Stimulated activated CD8-positive, alpha-beta memory T cell treated with anti-CD3 and anti-CD28 coated beads, Interleukin-12 subunit alpha, Interleukin-12 subunit beta, amount 100 ng/mL, for 4 hours (primary cell): ENCODE results near the gene CELA3B.
"Not testable (repeated sequence)": the region's sequence is repeated elsewhere in the genome, so short reads cannot be mapped to it uniquely, and the experiment has no call there.

Experiments used
- DNase-seq: peaks from one replicate; pipeline ENCODE4 v3.0.0-alpha.2; 2020; ENCODE audit warnings: low read depth

The CELA3B gene

GRCh38 chr1:21976703-21977239, at the start of gene CELA3B:
CELA3B (plus strand) TSS chr1:21977022; CDS start chr1:21977040, 18 bp downstream.
- not testable (repeated sequence) for DNase-seq

DNA sequence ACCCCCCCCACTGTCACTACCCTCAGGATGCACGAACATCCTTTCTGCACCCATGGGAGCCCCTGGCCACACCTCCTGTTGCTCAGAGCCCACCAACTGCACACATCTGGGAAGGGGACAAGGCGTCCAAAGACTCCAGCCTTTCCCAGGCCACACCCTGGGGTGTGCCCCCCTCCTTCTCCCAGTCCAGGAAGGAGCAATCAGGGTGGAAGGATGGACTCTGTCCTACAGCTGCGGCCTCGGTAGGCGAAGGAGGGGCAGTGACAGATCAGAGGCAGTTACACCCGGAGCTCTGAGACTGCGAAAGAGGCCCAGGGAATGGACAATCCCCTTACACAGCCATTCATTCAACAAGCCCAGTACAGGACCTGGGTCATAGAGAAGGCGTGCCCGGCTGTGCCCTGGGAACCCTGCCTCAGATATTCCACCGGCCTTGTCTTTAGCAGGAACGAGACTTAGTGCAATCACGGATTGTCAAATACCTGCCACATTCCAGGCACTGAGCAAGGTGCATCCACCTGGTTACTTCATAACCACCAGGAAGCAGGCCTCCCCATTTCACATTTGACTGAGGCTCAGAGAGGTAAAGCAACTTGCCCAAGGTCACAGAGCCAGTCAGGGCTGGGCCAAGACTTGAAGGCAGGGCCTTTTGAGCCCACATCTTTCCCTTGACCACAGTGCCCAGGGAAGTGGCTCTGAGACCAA, 49.1 kb upstream of the CELA3B start:
- no peak for DNase-seq

DNA sequence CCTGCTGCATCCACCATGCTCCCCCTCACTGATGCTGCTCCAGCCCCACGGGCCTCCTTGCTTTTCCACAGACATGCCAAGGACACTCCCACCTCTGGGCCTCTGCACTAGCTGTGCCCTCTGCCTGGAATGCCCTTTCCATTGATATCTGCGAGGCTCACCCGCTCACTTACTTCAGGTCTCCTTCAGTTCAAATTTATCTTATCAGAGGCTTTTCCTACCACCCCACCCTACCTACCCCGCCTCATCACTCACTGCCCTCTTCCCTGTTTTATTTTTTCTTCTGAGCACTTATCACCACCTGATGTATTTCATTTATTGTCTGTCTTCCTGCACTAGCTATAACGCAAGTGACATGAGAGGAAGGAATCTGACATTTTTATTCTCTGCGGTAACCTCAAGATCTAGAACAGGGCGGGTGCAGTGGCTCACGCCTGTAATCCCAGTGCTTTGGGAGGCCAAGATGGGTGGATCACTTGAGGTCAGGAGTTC, 46.7 kb upstream of the CELA3B start:
- no peak for DNase-seq

DNA sequence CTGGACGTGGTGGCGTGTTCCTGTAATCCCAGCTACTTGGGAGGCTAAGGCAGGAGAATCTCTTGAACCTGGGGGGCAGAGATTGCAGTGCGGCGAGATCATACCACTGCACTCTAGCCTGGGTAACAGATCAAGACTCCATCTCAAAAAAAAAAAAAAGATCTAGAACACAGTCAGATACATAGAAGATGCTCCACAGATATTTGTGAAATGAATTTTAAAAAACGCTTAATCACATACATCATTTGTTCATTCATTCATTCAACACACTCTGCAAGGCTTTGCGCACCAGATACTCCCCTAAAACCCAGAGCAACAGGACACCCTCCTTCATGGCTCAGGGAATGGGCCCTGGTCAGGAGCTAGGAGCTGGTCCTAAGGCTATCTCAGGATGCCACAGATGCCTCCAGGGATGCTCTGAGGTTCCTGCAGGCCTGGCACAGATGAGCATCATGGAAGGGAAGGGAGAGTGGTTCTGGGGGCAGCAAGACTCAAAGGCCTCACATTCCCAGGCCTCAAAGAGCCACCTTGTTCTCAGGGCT, 46.1 kb upstream of the CELA3B start:
- DNase-seq = no peak

DNA sequence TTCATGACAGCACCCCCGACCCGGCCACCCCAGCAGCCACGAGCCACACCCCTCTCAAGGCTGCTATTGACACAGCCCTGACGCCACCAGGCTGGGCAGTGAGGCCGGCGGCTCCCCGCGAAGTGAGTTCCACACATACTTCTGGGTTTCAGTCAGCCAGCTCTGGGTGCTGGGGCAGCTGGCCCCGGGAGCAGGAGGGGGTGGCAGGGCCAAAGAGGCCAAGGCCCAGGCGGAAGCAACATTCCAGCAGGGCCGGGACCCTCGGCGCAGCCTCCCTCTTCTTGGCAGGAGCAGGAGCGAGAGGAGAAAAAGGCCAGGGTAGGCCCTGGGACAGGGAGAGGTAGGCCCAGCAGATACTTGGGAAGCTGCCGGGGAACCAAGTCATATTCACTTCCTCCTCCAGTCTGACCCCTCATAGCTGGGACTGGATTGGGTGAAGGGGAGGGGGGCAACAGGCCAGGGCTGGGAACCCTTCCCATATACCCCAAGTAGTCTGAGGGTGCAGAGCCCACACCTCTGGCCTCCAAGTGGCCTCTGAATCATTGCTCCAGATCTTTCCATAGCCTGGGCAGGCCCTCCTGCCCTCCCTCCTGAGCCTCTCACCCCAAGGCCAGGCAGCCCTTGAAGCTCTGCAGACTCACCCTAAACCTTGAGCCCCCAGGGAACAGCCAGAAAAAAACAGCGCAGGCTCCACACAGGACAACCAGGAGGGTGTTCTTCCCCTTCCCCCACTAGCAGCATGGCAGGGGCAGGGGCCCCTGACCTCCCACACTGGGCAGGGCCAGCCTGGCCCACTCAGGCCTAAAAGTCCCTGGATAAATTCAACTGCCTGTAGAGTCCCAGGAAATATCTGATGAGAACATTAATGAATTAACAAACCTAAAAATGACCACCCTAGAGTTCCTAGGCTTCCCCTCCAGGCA, 45.4 kb upstream of the CELA3B start:
- no peak for DNase-seq

GRCh38 chr1:21932127-21932526, 44.7 kb upstream of the CELA3B start:
- DNase-seq = no peak

GRCh38 chr1:21933397-21934248, 43.2 kb upstream of the CELA3B start:
- no peak for DNase-seq

GRCh38 chr1:21935393-21935804, 41.4 kb upstream of the CELA3B start:
- no peak for DNase-seq

DNA sequence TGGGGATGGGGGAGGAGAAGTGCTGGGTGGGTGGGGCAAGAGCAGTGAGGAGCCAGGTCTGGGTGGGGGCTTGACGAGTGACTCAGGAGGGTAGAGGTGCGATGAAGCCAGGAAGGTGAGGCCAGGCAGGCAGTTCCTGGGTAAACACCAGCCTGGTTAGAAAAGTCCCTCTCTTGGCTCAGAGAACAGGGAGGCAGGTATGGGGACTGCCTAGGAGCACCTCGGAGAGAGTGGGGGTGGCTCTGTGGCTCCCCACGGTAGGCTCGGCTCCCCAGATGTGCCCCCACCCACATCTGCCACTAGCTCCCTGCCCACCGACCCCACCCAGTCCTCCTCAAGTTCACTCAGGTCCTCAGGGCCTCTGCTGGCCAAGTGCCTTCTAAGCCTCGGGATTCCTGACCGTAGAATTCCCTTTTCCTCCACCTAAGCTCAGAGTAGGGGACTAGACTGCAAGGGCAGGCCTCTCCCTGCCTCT, 40.9 kb upstream of the CELA3B start:
- DNase-seq = no peak

DNA sequence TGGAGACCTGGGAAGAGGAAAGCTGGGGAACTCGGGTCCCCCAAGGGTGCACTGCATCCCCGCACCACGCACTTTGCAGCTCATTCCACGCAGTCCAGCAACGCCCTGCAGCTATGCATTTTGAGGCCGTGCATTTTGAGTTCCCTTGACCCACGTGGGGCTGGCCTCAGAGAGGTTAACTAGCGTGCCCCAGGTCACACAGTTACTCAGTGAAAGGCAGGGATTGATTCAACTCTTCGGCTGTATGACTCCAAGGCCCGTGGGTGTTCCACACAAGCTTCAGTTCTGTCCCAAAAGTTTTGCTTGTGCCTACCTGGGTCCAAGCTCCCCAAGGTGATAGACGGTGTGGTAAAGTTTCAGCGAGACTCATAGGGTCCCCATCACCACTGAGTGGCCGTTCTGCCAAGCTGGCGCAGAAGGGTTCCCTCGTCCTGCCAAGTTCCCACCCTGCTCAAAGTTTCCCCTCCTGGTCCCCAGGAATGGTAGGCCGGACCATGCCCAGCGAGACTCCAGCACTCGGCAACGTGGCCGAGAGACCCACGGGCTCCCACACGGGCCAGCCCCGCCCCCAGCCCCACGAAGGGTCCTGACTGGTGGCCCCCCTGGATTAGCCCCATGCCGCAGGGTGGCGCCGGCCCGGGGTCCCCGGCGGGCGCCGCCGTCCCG, 40.3 kb upstream of the CELA3B start:
- DNase-seq = no peak

GRCh38 chr1:21937034-21937371, 39.8 kb upstream of the CELA3B start, which contains the start of gene HSPG2:
HSPG2 (minus strand) TSS chr1:21937310; CDS start chr1:21937217, 93 bp downstream.
- no peak for DNase-seq

DNA sequence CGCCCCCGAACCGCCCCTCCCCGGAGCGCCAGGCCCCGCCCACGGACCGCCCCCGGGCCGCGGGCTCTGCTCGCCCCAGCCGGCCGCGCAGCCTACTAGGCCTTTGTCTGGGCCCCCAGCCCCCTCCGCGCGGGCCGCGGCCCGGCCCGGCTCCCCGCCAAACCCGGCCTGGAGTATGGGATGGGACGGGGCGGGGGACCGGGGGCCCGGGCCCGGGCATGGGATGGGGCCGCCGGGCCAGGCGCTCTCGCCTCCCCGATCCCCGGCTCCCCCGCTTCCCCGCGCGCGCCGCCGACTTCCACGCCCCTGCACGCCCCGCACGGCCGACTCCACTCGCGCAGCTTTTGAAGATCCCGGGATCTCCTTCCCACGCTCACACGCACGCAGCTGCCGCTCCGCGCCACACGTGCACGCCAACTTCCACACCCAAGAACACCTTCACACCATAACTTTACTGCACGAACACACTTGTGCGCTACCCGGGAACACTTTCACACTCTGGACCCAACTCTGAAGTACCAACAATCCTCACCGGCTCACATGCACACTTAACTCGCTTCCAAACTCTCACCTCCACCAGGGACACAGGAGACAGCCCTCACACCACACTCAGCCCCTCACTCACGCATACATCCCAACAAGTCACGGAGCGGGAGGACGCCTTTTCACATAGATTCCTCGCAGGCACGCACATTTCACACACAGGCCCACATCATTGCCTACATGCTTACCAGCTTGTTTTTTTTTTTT, 39.3 kb upstream of the CELA3B start:
- DNase-seq = peak; percentile 54

- DNase-seq = no peak
These were observed 37.9 kb upstream of the CELA3B start for GRCh38 chr1:21938732-21939538.

DNA sequence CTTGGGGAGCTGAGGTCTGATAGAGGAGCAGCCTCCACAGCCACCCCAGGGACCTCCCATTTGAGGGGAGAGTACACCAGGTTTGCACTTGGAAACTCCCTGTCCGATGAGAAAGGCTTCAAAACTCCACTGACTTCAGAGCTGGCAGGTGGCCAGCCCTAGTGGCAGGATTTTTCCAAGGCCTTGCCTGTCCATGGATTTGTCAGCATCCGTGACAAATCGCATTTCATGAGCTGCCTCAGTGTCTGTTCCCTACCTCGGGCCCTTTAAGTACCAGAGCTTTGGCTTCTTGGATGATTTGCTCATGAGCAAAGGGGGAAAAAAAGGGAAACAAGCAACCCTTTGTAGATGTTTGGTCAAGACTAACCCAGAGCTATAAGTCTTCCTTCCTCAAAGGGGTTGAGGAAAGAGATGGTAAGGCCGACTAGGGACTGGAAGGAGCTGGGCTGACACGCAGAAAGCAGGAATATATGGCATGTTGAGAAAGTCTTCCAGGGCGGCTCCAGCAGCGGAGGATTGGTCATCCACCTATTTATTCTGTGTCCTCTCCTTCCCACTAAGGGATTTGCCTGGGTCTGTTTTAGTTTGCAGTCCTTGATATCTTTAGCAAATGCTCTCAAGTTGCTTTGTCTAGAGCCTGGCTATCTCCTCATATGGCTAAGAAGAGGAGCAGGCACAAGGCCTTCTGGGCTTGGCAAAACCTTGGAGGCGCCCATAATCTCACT, 37.0 kb upstream of the CELA3B start:
- no peak for DNase-seq

DNA sequence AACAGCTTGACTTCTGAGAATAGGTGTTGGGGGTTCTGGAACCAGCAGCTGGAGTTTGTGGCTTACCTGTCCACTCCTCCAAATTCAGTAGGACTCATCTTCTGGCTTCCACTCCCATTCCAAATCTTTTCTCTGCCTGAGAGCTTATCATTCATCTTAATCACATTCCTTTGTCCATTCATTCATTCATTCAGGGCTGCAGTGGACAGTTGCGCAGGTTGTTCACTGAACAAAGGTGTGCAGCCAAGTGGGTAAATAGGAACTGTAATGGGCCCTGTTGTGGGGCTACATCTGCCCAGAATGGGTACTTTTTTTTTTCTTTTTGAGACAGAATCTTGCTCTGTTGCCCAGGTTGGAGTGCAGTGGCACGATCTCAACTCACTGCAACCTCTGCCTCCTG, 36.3 kb upstream of the CELA3B start:
- no peak for DNase-seq

DNA sequence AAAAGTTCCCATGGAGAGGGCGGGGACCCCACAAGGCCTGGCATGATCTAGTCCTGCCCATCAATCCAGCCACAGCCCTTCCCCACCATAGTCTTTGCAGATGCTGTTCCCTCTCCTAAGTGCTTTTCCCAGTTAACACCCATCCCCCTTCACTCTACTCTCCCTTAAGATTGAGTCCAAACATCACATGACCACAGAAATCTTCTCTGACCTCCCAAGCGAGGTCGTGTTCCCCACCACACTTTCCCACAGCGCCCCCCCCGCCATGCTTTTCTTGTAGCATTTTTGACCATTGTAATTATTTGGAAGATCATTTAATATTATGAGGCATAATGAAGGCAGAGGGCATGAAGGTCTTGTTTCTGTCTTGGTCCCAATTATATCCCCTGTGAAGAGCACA, 35.5 kb upstream of the CELA3B start:
- no peak for DNase-seq

GRCh38 chr1:21942464-21942863, 34.4 kb upstream of the CELA3B start:
- no peak for DNase-seq

- DNase-seq = not testable (repeated sequence)
These were observed 33.7 kb upstream of the CELA3B start for GRCh38 chr1:21942959-21943640.
